Coronary artery (tissue), 2 donors: ENCODE data around the gene VSTM2B.
A peak's percentile ranks its signal among the peaks of the same experiment; 100 is the strongest.

Experiments
- DNase-seq: peaks from one replicate; pipeline ENCODE4 v3.0.0-alpha.2; 2017; ENCODE audit warnings: low spot score
- H3K27ac ChIP-seq, 2 donors: fragments of 200-600 bp; sonication (generic); one replicate each; pipeline ENCODE4 v1.5.1; 2016 to 2019
- H3K4me3 ChIP-seq: fragments of 200-600 bp; sonication (generic); 2 replicates; pipeline ENCODE4 v1.5.1; 2016; ENCODE audit warnings: mild to moderate bottlenecking, moderate library complexity
- CTCF ChIP-seq: fragments of 200-600 bp; sonication (generic); IDR thresholded peaks from one replicate; pipeline ENCODE4 v1.5.1; 2019; ENCODE audit warnings: antibody characterized with exemption

Gene VSTM2B

GRCh38 chr19:29527500-29528328, 1.9 kb downstream of the VSTM2B start:
- Histone ChIP-seq H3K27ac (no peak overlapping the region), H3K4me3 (peak overlapping the region; percentile 62)
- no peak for DNase-seq
- no peak for TF ChIP-seq CTCF

GRCh38 chr19:29528350-29528945, 2.7 kb downstream of the VSTM2B start:
- no peak overlapping the region for H3K27ac ChIP-seq
- DNase-seq = no peak
- peak; percentile 43 for TF ChIP-seq CTCF
- H3K4me3 ChIP-seq = peak overlapping the region; percentile 62

GRCh38 chr19:29528946-29529645, 3.3 kb downstream of the VSTM2B start:
- TF ChIP-seq CTCF = no peak
- Histone ChIP-seq H3K4me3 (peak overlapping the region; percentile 62), H3K27ac (no peak overlapping the region)
- no peak for DNase-seq

- no peak for TF ChIP-seq CTCF
- H3K27ac ChIP-seq = no peak overlapping the region
These were observed 4.1 kb downstream of the VSTM2B start for GRCh38 chr19:29529646-29530539.

GRCh38 chr19:29530540-29531457, 5.0 kb downstream of the VSTM2B start:
- no peak overlapping the region for H3K4me3 ChIP-seq
- no peak for DNase-seq
- no peak for TF ChIP-seq CTCF
- H3K27ac ChIP-seq = no peak overlapping the region

More at GRCh38 chr19:29529646-29530539, 4.1 kb downstream of the VSTM2B start:
- DNase-seq = no peak
- H3K4me3 ChIP-seq = peak overlapping the region; percentile 49
